GM20000 (cell line): ENCODE results near the gene CNOT6L.
"Not testable (repeated sequence)": the region's sequence is repeated elsewhere in the genome, so short reads cannot be mapped to it uniquely, and the experiment has no call there.

ENCODE experiments used
- DNase-seq: peaks from one replicate; pipeline ENCODE4 v3.0.0; 2012; ENCODE audit warnings: low spot score
- CTCF ChIP-seq: IDR thresholded peaks from 2 replicates; pipeline ENCODE4 v1.5.1; 2012; ENCODE audit warnings: mild to moderate bottlenecking, control low read depth; ENCODE audit errors: extremely low read depth, missing control alignments

The CNOT6L gene

GRCh38 chr4:77721073-77721472 lies 98.1 kb downstream of the CNOT6L start:
- no peak for TF ChIP-seq CTCF
- DNase-seq: no peak

GRCh38 chr4:77718500-77718899 lies 100.7 kb downstream of the CNOT6L start:
- DNase-seq: not testable (repeated sequence)

GRCh38 chr4:77715414-77716290 lies 103.5 kb downstream of the CNOT6L start:
- no peak for TF ChIP-seq CTCF
- no peak for DNase-seq

- TF ChIP-seq CTCF: no peak
Measured at GRCh38 chr4:77714514-77714913, 104.7 kb downstream of the CNOT6L start.

DNA sequence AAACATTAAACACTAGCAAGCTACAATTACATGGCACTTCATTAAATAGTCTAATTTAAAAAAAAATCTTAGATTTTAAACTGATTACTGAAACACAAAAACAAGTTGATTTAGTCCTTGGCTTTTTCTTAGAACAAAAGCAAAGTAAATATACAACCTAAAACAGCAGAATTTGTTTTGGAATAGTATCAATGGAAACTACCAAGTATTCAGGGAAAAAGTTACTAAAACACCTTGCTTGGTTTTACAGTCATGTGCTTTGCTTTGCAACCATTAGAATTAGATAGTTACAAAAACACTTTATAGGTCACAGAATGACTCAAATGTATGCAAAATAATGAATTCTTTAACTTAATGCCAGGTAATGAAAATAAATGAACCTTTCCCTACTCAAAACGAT lies 105.3 kb downstream of the CNOT6L start:
- DNase-seq: no peak
- TF ChIP-seq CTCF: no peak

More at GRCh38 chr4:77714514-77714913, 104.7 kb downstream of the CNOT6L start:
- DNase-seq: no peak

DNA sequence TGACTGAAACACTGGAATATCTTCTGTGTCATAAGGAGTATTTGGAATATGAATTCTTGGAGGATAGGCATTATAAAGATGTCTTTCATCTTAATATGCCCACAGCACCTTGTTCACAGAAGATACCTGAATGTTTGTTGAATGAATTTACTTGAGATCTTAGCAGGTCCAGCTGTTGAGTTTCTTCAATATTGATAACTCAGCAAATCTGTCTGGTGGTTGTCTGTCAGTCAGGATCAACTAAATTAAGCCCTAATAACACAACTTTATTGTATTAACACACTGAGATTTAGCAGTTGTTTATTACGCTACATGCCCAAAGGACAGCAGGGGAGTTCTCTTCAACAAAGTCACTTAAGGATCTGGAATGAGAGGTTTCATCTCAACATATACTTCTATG lies 106.5 kb downstream of the CNOT6L start:
- TF ChIP-seq CTCF: no peak
- no peak for DNase-seq

DNA sequence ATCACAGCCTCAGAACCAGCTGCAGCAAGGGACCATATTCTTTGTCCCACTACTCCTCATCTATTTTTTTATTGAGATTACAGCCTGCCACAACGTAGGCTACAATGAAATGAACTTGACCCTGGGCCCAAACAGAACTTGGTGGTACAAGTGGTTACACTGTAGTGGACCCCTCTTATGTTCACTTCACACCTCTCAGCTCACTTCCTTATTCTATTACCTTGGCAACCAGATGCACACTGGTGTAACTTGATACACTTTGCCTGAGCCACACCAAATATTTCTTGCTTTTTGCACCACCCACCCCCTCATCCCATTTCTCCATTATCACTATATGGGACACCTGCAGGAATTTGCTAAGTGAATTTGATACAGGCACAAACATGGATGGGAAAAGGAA lies 107.7 kb downstream of the CNOT6L start:
- DNase-seq: no peak
- TF ChIP-seq CTCF: no peak

DNA sequence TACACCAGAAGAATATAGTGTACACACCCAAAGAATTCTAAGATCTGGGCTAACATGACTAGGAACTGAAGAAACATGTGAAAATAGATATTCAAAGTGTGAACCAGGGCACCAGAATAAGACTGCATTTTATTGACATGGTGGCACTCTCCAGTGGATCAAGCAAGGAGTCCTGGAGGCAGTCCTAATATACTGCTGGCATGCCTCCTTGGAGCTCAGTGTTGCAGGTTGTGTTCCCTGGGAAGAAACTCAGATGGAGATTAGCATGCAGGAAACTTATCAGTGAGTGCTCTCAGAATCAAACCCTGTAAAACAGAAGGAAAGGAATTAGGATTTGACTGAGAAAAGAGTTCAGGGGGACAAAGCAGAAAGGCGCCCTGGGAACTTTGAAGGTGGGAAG lies 108.5 kb downstream of the CNOT6L start:
- no peak for TF ChIP-seq CTCF
- no peak for DNase-seq
